Stimulated activated memory B cell treated with anti-CD40 and anti-IgM and Interleukin-4, amounts not matched to agents 10 μg/mL and 1 μg/mL and 100 μg/mL, for 72 hours (primary cell): Measurements from ENCODE around the gene SLC35F6.
"Not testable (repeated sequence)": the region's sequence is repeated elsewhere in the genome, so short reads cannot be mapped to it uniquely, and the experiment has no call there.

Experiments used
- ATAC-seq: fragments of 150-1000 bp; cut with Tn5 transposase; 2 replicates; pipeline ENCODE4 v1.10.0; 2021
- H3K27ac Mint-ChIP-seq: one replicate; pipeline ENCODE4 v1.8.0; 2022; ENCODE audit warnings: mild to moderate bottlenecking, mixed read lengths
- H3K27me3 Mint-ChIP-seq: one replicate; pipeline ENCODE4 v1.8.0; 2022; ENCODE audit warnings: mixed read lengths
- H3K36me3 Mint-ChIP-seq: one replicate; pipeline ENCODE4 v1.8.0; 2022; ENCODE audit warnings: mixed read lengths
- H3K4me1 Mint-ChIP-seq: one replicate; pipeline ENCODE4 v1.8.0; 2022; ENCODE audit warnings: mixed read lengths
- H3K4me3 Mint-ChIP-seq: one replicate; pipeline ENCODE4 v1.8.0; 2022; ENCODE audit warnings: mild to moderate bottlenecking, moderate library complexity, mixed read lengths
- H3K9me3 Mint-ChIP-seq: one replicate; pipeline ENCODE4 v1.8.0; 2022; ENCODE audit warnings: mixed read lengths

Gene SLC35F6

GRCh38 chr2:26740890-26741302 lies 23.2 kb upstream of the SLC35F6 start:
- no peaks in the 10 kb centered on the region for H3K9me3 Mint-ChIP-seq
- peak overlapping the region; percentile 6 for H3K27ac Mint-ChIP-seq
- peak; percentile 68 for ATAC-seq
- peaks cover 27% of the 10 kb centered on the region for H3K27me3 Mint-ChIP-seq
- H3K4me3 Mint-ChIP-seq, result no peak overlapping the region
- H3K4me1 Mint-ChIP-seq, result peaks cover 10% of the 10 kb centered on the region
- no peaks in the 10 kb centered on the region for H3K36me3 Mint-ChIP-seq

GRCh38 chr2:26742048-26742770 lies 21.9 kb upstream of the SLC35F6 start:
- H3K36me3 Mint-ChIP-seq, result no peaks in the 10 kb centered on the region
- no peak overlapping the region for H3K4me3 Mint-ChIP-seq
- no peak overlapping the region for H3K27ac Mint-ChIP-seq
- no peaks in the 10 kb centered on the region for H3K9me3 Mint-ChIP-seq
- H3K4me1 Mint-ChIP-seq, result peaks cover 10% of the 10 kb centered on the region
- ATAC-seq, result no peak
- H3K27me3 Mint-ChIP-seq, result peaks cover 25% of the 10 kb centered on the region

- H3K9me3 Mint-ChIP-seq, result no peaks in the 10 kb centered on the region
- H3K36me3 Mint-ChIP-seq, result no peaks in the 10 kb centered on the region
- H3K27ac Mint-ChIP-seq, result no peak overlapping the region
- H3K4me3 Mint-ChIP-seq, result no peak overlapping the region
- H3K27me3 Mint-ChIP-seq, result peaks cover 9% of the 10 kb centered on the region
- no peak for ATAC-seq
- peaks cover 10% of the 10 kb centered on the region for H3K4me1 Mint-ChIP-seq
These were observed 20.2 kb upstream of the SLC35F6 start for GRCh38 chr2:26743852-26744251.

GRCh38 chr2:26744953-26745352 lies 19.1 kb upstream of the SLC35F6 start:
- Mint-ChIP-seq H3K36me3 (no peaks in the 10 kb centered on the region), H3K4me3 (no peak overlapping the region), H3K27ac (no peak overlapping the region), H3K4me1 (peaks cover 12% of the 10 kb centered on the region), H3K27me3 (no peaks in the 10 kb centered on the region), H3K9me3 (no peaks in the 10 kb centered on the region)
- ATAC-seq, result no peak

GRCh38 chr2:26745609-26746327 lies 18.3 kb upstream of the SLC35F6 start:
- no peak overlapping the region for H3K27ac Mint-ChIP-seq
- no peaks in the 10 kb centered on the region for H3K9me3 Mint-ChIP-seq
- H3K36me3 Mint-ChIP-seq, result no peaks in the 10 kb centered on the region
- peaks cover 17% of the 10 kb centered on the region for H3K4me1 Mint-ChIP-seq
- H3K27me3 Mint-ChIP-seq, result no peaks in the 10 kb centered on the region
- peak; percentile 78 for ATAC-seq
- H3K4me3 Mint-ChIP-seq, result no peak overlapping the region

- ATAC-seq, result no peak
- Mint-ChIP-seq H3K36me3 (no peaks in the 10 kb centered on the region), H3K27ac (no peak overlapping the region), H3K9me3 (no peaks in the 10 kb centered on the region), H3K27me3 (no peaks in the 10 kb centered on the region), H3K4me3 (no peak overlapping the region), H3K4me1 (peaks cover 12% of the 10 kb centered on the region)
These were observed 17.1 kb upstream of the SLC35F6 start for GRCh38 chr2:26746934-26747333.

GRCh38 chr2:26749787-26750420 lies 14.2 kb upstream of the SLC35F6 start:
- not testable (repeated sequence) for ATAC-seq, H3K4me3 Mint-ChIP-seq, H3K27me3 Mint-ChIP-seq, H3K9me3 Mint-ChIP-seq, H3K27ac Mint-ChIP-seq, H3K36me3 Mint-ChIP-seq
- H3K4me1 Mint-ChIP-seq, result peaks cover 14% of the 10 kb centered on the region

GRCh38 chr2:26750467-26750866 lies 13.6 kb upstream of the SLC35F6 start:
- not testable (repeated sequence) for H3K36me3 Mint-ChIP-seq, H3K9me3 Mint-ChIP-seq, ATAC-seq, H3K27ac Mint-ChIP-seq, H3K4me3 Mint-ChIP-seq, H3K27me3 Mint-ChIP-seq
- peaks cover 19% of the 10 kb centered on the region for H3K4me1 Mint-ChIP-seq

- no peaks in the 10 kb centered on the region for H3K27me3 Mint-ChIP-seq
- H3K36me3 Mint-ChIP-seq, result no peaks in the 10 kb centered on the region
- H3K27ac Mint-ChIP-seq, result no peak overlapping the region
- peaks cover 22% of the 10 kb centered on the region for H3K4me1 Mint-ChIP-seq
- no peaks in the 10 kb centered on the region for H3K9me3 Mint-ChIP-seq
- no peak overlapping the region for H3K4me3 Mint-ChIP-seq
- no peak for ATAC-seq
These were observed 11.4 kb upstream of the SLC35F6 start for GRCh38 chr2:26752656-26753055.

GRCh38 chr2:26754539-26754938 lies 9.5 kb upstream of the SLC35F6 start:
- Mint-ChIP-seq H3K4me1 (peaks cover 32% of the 10 kb centered on the region), H3K36me3 (no peaks in the 10 kb centered on the region), H3K4me3 (no peak overlapping the region), H3K27me3 (no peaks in the 10 kb centered on the region), H3K9me3 (no peaks in the 10 kb centered on the region), H3K27ac (no peak overlapping the region)
- no peak for ATAC-seq

- Mint-ChIP-seq H3K4me1 (peaks cover 29% of the 10 kb centered on the region), H3K9me3 (no peaks in the 10 kb centered on the region), H3K27ac (no peak overlapping the region), H3K4me3 (no peak overlapping the region), H3K36me3 (no peaks in the 10 kb centered on the region), H3K27me3 (no peaks in the 10 kb centered on the region)
- ATAC-seq, result peak; percentile 55
These were observed 9.0 kb upstream of the SLC35F6 start for GRCh38 chr2:26754972-26755670.

- H3K9me3 Mint-ChIP-seq, result no peaks in the 10 kb centered on the region
- H3K36me3 Mint-ChIP-seq, result no peaks in the 10 kb centered on the region
- ATAC-seq, result no peak
- H3K4me3 Mint-ChIP-seq, result no peak overlapping the region
- no peaks in the 10 kb centered on the region for H3K27me3 Mint-ChIP-seq
- H3K27ac Mint-ChIP-seq, result no peak overlapping the region
- H3K4me1 Mint-ChIP-seq, result peaks cover 21% of the 10 kb centered on the region
These were observed 7.7 kb upstream of the SLC35F6 start for GRCh38 chr2:26756337-26756736.

- H3K4me3 Mint-ChIP-seq, result no peak overlapping the region
- H3K4me1 Mint-ChIP-seq, result peaks cover 21% of the 10 kb centered on the region
- H3K27ac Mint-ChIP-seq, result peak overlapping the region; percentile 58
- H3K36me3 Mint-ChIP-seq, result no peaks in the 10 kb centered on the region
- no peaks in the 10 kb centered on the region for H3K27me3 Mint-ChIP-seq
- peak; percentile 54 for ATAC-seq
- no peaks in the 10 kb centered on the region for H3K9me3 Mint-ChIP-seq
These were observed 6.0 kb upstream of the SLC35F6 start for GRCh38 chr2:26757873-26758789.

- Mint-ChIP-seq H3K36me3 (no peaks in the 10 kb centered on the region), H3K27ac (peak overlapping the region; percentile 58), H3K4me3 (no peak overlapping the region), H3K4me1 (peaks cover 26% of the 10 kb centered on the region), H3K9me3 (no peaks in the 10 kb centered on the region), H3K27me3 (no peaks in the 10 kb centered on the region)
- no peak for ATAC-seq
These were observed 5.2 kb upstream of the SLC35F6 start for GRCh38 chr2:26758790-26759321.
